HG02763 (cell line): ENCODE data around the gene RRAS2.

Experiments
- ATAC-seq: cut with Tn5 transposase; IDR thresholded peaks from one replicate; pipeline ENCODE4 v1.9.1; 2021; ENCODE audit warnings: mild to moderate bottlenecking, moderate library complexity; ENCODE audit not compliant: unreplicated experiment

Gene RRAS2

DNA sequence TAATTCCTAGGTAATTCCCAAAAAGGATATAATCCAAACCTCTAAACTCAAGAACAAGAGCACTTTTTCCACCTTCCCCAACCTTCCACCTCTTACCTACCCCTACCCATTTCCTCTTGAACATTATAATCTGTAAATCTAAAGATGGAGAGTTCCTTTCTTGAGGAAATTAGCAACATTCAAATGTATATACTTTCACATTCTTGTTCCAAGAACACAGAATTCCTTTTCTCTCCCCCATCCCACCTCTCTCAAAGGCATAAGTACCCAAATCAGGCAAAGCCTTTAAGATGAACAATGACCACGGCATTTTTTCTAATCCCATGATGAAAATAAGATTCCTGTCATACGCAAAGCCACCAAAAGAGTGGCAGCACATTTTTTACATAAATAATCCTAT lies 18.3 kb downstream of the RRAS2 start:
- ATAC-seq, result no peak

DNA sequence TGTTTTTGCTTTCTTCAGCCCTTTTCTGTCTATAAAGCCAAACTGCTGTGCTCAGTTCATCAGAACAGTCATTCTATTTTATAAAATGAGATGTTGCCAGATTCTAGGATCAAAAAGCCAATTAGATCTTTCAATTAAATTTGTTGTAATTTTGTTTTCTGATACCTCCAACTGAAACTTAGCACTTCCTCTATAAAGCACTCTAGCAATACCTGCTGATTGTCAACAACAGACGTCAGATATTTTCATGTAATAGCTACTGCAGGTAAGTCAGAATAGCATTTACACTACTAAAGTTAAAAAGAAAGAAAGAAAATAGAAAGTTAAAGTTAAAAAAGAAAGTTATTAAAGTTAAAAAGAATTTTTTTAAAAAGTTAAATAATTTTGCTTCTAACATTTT lies 19.6 kb downstream of the RRAS2 start:
- ATAC-seq, result no peak

DNA sequence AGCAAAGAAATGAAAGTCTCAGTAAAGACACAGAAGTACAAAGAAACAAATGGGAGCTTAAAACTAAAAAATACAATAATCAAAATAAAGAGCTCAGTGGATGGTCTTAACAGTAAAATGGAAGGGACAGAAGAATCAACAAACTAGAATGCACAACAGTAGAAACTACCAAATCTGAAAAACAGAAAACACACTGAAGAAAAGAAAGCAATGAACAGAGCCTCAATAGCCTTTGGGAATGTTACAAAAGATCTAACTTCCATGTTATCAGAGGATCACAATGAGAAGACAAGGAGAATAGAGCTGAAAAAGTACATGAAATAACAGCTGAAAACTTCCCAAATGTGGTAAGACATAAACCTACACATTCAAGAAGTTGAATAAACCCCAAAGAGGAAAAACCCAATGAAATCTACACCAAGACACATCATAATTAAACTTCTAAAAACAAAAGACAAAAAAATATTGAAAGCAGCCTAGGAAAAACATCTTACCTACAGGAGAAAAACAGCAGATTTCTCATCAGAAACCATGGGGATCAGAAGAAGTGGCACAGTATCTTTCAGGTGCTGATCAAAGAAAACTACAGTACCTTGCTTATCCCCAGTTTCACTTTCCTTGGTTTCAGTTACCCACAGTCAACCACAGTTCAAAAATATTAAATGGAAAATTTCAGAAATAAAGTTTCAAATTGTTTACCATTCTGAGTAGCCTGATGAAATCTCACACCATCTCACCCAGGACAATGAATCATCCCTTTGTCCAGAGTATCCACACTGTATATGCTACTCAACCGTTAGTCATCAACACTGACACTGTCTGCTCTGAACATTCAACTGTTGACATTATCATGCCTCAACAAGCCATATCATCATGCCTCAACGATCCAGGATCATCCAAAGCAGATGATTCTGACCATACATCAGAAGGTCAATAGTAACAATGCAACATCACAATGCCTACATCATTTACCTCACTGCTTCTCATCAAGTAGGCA lies 22.2 kb downstream of the RRAS2 start:
- no peak for ATAC-seq

DNA sequence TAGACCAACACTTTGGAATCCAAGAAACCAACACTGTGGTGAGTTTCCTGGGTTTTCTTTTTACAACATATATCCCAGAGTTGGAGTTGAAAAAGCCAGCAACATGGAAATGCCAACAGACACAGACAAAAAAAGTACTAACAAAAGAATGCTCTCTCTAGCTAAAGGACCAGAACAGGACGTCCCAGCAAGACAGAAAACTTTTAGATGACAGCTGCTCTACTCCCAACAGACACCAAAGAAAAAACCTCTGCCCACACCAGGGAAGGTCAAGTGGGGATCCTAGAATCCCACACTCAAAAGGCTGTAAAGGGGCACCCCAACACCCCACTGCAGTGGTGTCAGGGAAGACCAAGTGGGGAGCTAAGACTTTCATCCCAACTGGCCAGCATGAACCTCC lies 23.3 kb downstream of the RRAS2 start:
- no peak for ATAC-seq

DNA sequence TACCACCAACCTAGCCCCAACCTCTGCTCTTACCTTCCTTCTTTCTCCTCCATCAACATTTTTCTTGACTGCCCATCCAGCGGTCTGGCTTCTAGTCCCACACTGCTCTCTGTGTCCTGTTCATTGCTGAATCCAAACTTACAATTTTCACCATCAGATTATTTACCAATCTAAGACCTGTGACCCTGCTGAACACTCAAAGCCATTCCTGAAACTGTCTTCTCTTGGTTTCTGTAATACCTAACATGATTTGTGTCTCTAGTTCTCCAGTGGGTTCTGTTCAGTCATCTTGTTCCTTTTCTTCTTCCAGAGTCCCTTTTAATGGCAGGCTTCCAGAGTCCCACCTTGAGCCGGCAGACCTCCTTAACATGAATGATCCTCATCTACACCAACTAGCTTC lies 24.1 kb downstream of the RRAS2 start:
- ATAC-seq, result no peak

DNA sequence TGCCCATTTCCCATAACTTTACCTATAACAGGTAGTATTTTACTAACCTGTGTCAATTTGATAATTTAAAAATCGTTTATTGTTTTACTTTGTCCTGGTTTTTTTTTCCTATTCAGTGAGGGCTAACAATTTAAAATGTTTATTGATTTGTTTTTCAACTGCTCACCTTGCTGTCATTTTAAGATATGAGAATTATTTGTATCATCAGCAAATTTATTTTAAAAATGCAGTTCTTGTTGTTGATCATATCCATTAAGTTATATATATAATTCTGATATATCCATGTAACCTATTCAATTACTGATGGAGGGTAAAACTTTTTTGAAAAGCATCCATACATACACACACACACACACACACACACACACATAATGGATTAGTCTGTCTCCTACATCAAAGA lies 24.8 kb downstream of the RRAS2 start:
- ATAC-seq, result no peak

DNA sequence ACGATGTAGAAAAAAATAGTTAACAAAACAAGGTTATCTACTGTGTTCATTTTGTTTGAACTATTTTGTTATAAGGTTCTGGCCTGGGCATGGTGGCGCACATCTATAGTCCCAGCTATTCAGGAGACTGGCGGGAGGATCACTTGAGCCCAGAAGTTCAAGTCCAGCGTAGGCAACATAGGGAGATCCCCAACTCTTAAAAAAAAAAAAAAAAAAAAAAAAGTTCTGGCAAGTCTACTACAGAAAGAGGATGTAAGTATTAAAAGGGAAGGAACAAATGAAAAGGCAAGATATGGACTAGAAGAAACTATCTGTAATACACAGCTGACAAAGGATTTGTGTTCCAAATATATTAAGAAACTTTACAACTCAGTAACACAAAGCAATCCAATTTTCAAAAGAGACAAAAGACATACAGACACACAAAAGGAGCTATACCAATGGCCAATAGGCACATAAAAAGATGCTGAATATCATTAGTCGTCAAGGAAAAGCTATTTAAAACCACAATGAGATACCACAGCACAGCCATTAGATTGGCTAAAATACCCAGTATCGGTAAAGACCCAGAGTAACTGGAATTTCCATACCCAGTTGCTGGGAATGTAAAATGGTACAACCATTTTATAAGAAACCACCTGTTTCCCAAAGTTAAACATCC lies 27.4 kb downstream of the RRAS2 start:
- ATAC-seq, result peak; percentile 41

DNA sequence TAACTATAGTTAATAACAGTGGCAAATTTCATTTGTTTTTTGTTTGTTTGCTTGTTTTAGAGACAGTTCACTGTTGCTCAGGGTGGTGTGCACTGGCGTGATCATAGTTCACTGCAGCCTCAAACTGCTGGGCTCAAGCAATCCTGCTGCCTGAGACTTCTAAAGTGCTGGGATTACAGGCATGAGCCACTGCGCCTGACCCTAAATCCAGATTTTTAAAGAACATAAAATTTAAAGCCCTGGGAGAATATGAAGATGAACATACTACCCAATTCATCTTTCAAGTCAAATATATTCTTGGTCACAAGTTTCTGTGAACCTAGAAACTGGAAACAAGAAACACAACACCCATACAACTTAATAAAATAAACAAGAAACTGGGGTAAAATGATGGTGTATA lies 28.1 kb downstream of the RRAS2 start:
- ATAC-seq, result no peak

DNA sequence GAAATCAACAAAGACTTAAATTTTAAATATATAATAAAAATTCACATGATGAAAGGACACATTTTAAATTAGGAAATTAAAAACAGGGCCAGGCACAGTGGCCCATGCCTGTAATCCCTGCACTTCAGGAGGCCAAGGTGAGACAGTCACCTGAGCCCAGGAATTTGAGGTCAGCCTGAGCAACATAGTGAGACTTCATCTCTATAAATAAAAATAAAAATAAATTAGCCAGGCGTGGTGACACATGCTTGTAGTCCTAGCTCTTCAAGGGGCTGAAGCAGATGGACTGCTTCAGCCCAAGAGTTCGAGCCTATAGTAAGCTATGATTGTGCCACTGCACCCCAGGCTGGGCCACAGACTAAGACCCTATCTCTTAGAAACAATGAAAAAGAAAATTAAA lies 29.3 kb downstream of the RRAS2 start:
- ATAC-seq, result no peak

DNA sequence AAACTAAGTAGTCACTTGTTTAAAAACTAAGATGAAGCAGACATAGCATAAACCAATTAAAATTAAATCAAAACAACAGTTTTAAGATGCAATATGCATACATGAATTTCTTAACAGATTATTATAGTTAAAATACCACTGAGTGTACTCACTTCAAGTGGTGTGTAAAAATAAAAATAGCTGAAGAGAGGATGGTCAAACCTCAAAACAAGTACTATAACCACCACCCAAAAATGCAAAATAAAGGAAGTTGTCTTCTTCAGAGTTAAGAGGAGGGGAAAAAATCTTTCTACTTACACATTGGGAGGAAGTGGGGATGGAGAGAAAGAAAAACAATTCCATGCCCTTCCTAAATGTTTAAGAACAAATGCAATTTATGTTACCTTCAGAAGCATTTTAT lies 31.9 kb downstream of the RRAS2 start:
- ATAC-seq, result no peak

DNA sequence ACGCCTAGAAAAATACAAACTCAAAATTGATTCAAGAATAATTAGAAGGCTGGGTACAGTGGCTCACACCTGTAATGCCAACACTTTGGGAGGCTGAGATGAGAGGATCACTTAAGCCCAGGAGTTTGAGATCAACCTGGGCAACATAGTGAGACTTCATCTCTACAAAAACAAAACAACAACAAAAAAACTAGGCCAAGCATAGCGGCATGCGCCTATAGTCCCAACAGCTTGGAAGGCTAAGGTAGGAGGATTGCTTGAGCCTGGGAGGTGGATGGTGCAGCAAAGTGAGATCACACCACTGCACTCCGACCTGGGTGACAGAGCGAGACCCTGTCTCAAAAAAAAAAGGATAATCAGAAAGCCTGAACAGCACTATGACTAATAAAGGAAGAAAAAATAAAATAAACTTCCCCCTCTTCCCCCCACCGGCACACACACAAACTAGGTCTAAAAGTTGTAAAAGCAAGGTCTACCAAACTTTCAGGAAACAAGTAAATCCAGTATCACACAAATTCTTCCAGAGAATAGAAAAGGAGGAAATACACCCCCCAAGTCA lies 35.8 kb downstream of the RRAS2 start:
- no peak for ATAC-seq

DNA sequence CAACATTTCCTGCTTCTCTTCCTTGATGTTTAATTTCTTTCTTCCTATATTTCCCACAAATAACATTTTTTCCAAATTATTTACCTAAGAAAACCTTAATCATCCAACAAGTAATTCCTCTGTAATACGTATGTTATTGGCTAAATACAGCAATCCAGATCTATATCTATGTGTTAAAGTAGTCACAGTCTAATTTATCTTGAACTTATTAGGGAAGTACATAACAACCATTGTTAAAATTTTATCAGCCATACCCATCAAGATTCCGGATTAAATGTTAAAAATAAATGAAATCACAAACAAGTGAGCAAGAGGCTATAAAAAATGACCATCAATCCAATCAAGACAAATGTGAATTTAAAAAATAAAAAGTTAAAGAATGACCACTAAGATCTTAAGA lies 36.5 kb downstream of the RRAS2 start:
- no peak for ATAC-seq

DNA sequence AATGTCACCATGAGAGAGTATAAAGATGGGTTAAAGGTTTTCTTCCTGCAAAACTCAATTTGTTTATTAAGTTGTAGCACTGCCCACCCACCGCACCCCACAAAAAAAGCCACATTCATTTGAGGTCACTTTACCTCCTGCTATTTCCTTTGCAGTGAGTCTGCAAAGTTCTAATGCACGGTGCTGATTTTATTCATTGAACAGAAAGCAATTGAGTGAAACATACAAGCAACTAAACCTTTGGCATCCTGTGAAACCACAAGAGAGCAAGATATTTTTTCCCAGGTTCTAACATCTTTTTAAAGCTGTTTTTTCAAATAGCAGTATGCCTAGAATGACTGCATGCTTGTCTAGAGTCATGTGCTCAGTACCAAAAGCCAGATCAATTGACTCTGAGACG lies 39.0 kb downstream of the RRAS2 start:
- ATAC-seq, result peak; percentile 35

DNA sequence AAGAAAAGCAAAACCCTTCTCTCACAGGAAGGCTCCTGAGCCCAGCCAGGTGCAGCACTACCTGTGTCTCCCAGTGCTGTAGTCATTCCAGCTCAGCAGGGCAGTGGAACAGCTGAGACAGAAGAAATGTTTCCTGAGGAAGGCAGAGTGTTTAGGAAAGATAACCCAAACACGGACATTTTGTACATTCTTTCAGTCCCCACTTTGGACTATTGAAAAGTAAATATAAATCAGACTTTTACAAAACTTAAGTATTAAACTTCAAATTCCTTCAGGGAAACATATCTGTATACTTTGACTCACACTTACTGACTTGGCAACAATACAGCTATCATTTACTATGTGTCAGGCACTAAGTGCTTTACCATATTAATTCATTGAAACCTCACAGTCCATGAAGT lies 40.4 kb downstream of the RRAS2 start:
- ATAC-seq, result no peak

DNA sequence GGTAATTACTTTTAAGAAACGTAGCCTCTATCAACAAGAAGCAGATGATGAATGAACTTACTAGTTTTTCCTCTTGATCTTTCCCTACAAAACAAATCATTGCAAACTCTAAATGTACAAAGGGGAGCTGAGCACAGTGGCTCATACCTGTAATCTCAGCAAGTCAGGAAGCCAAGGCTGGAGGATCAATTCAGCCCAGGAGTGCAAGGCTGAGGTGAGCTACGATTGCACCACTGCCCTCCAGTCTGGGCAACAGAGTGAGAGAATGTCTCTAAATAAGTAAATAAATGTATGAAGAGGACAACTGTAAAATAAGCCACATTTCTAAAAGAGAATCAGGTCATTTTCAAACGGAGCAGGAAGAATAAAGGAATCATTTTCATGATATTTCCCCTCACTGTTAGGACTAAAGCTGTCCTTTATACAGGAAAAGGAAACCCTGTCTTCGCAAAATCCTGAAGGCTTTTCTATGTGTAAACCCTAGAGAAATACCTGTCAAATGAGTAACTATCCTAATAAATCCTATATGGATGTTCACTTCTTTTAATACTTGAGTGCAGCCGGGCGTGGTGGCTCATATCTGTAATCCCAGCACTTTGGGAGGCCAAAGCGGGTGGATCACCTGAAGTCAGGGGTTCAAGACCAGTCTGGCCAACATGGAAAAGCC lies 41.2 kb downstream of the RRAS2 start:
- no peak for ATAC-seq

DNA sequence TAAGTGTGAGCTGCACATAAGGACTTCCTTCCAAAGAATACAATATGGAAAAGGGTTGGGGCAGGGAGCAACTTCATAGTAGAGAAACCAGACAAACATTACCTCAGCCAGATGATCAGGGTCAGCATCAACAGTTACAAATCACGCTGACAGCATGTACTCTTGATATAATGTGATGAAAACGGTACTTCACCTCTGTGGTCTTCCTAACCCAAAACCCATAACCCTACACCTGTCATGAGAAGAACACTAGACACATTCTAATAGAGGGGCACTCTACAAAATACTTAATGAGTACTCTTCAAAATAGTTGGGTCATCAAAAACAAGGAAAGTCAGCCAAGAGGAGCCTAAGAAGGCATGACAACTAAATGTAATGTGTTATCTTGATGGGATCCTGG lies 43.9 kb downstream of the RRAS2 start:
- no peak for ATAC-seq

DNA sequence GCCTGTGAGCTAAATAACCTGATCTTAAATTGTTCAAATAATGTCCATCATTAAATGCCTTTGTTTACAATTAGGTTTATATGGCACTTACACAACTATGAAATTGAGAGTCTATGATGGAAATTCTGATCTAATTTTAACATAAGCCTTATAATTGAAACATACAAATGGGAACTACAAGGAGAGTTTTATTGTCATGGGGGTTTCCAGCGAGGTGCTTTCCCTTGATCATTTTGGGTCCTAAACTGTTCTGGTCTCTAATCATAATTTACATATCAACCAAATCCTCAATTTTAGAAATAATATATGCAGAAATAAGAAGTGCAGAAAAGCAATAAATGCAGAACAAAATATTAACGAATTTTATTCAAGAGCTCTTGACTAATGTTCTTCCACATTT lies 44.9 kb downstream of the RRAS2 start:
- no peak for ATAC-seq

DNA sequence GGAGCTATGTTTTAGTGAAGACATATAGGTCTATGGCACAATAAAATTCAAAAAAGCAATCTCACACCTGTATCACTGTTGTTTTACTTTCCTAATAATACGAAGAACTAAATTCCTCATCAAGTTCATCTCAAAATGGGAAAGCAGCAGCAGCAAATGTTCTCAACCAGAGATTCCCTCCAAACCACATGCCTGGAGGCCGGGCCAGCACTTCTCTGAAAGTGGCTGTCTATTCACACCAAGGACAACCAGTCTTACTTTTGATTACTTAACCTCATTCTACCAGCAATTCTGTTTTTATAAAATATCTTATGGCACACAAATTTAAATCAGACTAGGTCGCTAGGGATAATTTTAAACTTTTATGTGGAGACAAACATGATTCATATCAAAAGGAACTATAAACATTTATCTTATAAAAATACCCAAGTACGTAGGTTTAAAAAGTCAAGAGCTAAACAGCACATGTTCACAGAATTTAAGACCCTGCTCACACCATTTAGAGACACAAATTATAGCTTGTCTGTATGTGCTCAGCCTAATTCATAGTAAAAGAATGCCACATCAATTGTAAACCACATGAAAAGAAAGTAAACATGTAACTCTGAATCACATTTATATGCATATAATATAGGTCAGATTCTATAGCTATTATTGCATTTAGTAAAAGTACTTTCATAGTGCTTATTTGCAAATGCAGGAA lies 46.1 kb downstream of the RRAS2 start:
- ATAC-seq, result no peak

DNA sequence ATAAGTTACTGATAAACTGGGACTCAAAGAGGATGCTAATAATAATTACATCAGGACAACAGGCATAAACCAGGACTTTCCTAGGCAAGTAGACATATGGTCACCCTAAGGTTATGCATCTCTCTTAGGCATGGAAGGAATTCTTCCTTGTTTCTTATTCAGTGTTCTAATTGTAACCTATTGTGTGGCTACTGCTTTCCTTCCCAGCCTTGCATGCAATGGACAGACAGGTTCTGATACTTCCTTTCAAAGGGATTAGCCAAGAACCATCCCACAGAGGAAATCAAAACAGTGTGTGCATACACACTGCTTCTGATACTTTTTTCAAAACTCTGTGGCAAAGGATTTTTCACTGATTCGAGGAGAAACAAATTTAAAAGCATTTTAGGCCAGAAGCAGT lies 48.3 kb downstream of the RRAS2 start:
- no peak for ATAC-seq

DNA sequence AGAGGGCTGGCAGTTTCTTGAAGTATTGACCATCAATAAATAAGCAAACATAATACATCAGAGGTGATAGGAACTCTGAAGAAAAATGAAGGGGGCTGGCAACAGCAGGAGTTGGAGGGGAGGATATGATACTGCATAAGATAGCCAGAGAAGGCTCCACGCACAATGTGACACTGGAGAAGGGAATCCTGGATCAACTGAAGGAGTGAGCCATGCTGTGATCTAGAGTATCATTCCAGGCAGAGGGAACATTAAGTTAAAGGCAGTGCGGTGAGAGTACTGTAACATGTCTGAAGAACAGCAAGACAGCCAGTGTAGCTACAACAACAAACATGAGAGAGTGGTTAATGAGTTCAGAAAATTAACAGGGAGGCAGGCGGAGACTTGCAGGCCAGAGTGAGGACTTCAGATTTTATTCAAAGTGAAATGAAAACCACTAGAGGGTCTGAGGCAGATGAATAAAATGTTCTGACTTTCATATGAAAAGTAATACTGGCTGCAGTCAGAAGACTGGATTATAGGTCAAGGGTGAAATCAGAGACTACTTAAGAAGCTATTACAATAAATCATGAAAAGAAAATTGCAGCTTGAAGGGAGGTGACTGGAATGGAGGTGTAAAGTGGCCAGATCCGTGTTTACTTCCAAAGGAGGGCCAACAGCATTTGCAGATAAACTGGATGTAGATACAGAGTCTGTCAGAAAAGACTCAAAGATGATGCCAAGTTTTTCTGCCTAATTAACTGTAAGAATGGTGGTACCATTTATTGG lies 49.4 kb downstream of the RRAS2 start:
- no peak for ATAC-seq
